ENCODE measurements around the gene ZFC3H1. TPM values are rescaled to one million over a fixed set of nuclear protein-coding genes. Genes with fewer than 3 reads are reported as not detected.

ZFC3H1 gene
- total RNA-seq, 1 donor from 2014 or later, result 51.7 TPM

DNA sequence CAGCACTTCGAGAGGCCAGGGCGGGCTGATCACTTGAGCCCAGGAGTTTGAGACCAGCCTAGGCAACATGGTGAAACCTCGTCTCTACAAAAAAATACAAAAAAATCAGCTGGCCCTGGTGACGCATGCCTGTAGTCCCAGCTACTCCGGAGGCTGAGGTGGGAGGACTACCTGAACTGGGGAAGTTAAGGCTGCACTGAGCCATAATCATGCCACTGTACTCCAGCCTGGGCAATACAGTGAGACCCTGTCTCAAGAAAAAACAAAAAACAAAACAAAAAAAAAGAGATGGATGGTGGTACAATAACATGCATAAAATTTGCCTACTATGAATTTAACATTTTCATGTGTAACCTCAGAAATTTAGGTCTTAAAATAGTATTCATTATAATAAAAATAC is 2.6 kb upstream of the ZFC3H1 start:
- DNase-seq (ENCODE audit: low read depth), result no peak
- peak overlapping the region; percentile 86 for H3K4me2 ChIP-seq (ENCODE audit: low read length)
- no peak overlapping the region for H3K4me3 Mint-ChIP-seq (ENCODE audit: unreplicated experiment)
- no peak for FAIRE-seq
- H2AFZ ChIP-seq (ENCODE audit: low read depth, low read length), result no peak overlapping the region
- H3K79me2 ChIP-seq (ENCODE audit: insufficient read depth, low read length), result peaks cover 45% of the 10 kb centered on the region
- H3K9me3 ChIP-seq (ENCODE audit: insufficient read depth, low read depth, low read length), result no peaks in the 10 kb centered on the region
- H3K27ac ChIP-seq (ENCODE audit: low read depth, low read length), result no peak overlapping the region
- H3K9me3 Mint-ChIP-seq (ENCODE audit: unreplicated experiment), result no peaks in the 10 kb centered on the region
- H4K20me1 ChIP-seq (ENCODE audit: insufficient read depth, low read length), result peaks cover 18% of the 10 kb centered on the region
- TF ChIP-seq, protein P1, sequence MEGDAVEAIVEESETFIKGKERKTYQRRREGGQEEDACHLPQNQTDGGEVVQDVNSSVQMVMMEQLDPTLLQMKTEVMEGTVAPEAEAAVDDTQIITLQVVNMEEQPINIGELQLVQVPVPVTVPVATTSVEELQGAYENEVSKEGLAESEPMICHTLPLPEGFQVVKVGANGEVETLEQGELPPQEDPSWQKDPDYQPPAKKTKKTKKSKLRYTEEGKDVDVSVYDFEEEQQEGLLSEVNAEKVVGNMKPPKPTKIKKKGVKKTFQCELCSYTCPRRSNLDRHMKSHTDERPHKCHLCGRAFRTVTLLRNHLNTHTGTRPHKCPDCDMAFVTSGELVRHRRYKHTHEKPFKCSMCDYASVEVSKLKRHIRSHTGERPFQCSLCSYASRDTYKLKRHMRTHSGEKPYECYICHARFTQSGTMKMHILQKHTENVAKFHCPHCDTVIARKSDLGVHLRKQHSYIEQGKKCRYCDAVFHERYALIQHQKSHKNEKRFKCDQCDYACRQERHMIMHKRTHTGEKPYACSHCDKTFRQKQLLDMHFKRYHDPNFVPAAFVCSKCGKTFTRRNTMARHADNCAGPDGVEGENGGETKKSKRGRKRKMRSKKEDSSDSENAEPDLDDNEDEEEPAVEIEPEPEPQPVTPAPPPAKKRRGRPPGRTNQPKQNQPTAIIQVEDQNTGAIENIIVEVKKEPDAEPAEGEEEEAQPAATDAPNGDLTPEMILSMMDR (IDR thresholded peaks at IDR 0.05; ENCODE audit: insufficient read depth, low read depth, low read length), result no peak
- no peak for TF ChIP-seq EZH2 (IDR thresholded peaks at IDR 0.05; ENCODE audit: insufficient read depth, low read length)
- no peak overlapping the region for H3K27ac Mint-ChIP-seq (ENCODE audit: unreplicated experiment)
- no peaks in the 10 kb centered on the region for H3K36me3 ChIP-seq (ENCODE audit: insufficient read depth, low read length)
- no peaks in the 10 kb centered on the region for H3K27me3 ChIP-seq (ENCODE audit: insufficient read depth, low read length)
- H3K4me3 ChIP-seq (ENCODE audit: insufficient read depth, low read depth, low read length), result no peak overlapping the region
- H3K27me3 Mint-ChIP-seq (ENCODE audit: low read depth, unreplicated experiment), result no peaks in the 10 kb centered on the region
- peaks cover 4% of the 10 kb centered on the region for H3K36me3 Mint-ChIP-seq (ENCODE audit: low read depth, unreplicated experiment)
- no peak overlapping the region for H3K9ac ChIP-seq (ENCODE audit: low read length)
- no peaks in the 10 kb centered on the region for H3K4me1 ChIP-seq (ENCODE audit: insufficient read depth, low read length)
- peaks cover 4% of the 10 kb centered on the region for H3K4me1 Mint-ChIP-seq (ENCODE audit: low read depth, unreplicated experiment)

- peak overlapping the region; percentile 96 for H3K27ac ChIP-seq (ENCODE audit: low read depth, low read length)
- H3K79me2 ChIP-seq (ENCODE audit: insufficient read depth, low read length), result peaks cover 56% of the 10 kb centered on the region
These were observed 1.4 kb upstream of the ZFC3H1 start for GRCh38 chr12:71665090-71665463.

More at GRCh38 chr12:71665090-71665463, 1.4 kb upstream of the ZFC3H1 start:
- Histone ChIP-seq H3K36me3 (ENCODE audit: insufficient read depth, low read length) (peaks cover 4% of the 10 kb centered on the region), H3K9me3 (ENCODE audit: insufficient read depth, low read depth, low read length) (no peaks in the 10 kb centered on the region), H3K4me2 (ENCODE audit: low read length) (peak overlapping the region; percentile 86), H2AFZ (ENCODE audit: low read depth, low read length) (no peak overlapping the region), H3K4me1 (ENCODE audit: insufficient read depth, low read length) (no peaks in the 10 kb centered on the region), H3K9ac (ENCODE audit: low read length) (peak overlapping the region; percentile 99), H3K27me3 (ENCODE audit: insufficient read depth, low read length) (no peaks in the 10 kb centered on the region), H3K4me3 (ENCODE audit: insufficient read depth, low read depth, low read length) (peak overlapping the region; percentile 93), H4K20me1 (ENCODE audit: insufficient read depth, low read length) (peaks cover 25% of the 10 kb centered on the region)
- H3K27ac Mint-ChIP-seq (ENCODE audit: unreplicated experiment), result peak overlapping the region; percentile 100
- peaks cover 4% of the 10 kb centered on the region for H3K4me1 Mint-ChIP-seq (ENCODE audit: low read depth, unreplicated experiment)
- TF ChIP-seq, protein P1 (IDR thresholded peaks at IDR 0.05; ENCODE audit: insufficient read depth, low read depth, low read length), result no peak
- TF ChIP-seq EZH2 (IDR thresholded peaks at IDR 0.05; ENCODE audit: insufficient read depth, low read length), result no peak
- peak overlapping the region; percentile 99 for H3K4me3 Mint-ChIP-seq (ENCODE audit: unreplicated experiment)
- FAIRE-seq, result no peak
- no peaks in the 10 kb centered on the region for H3K27me3 Mint-ChIP-seq (ENCODE audit: low read depth, unreplicated experiment)
- no peaks in the 10 kb centered on the region for H3K9me3 Mint-ChIP-seq (ENCODE audit: unreplicated experiment)
- peaks cover 4% of the 10 kb centered on the region for H3K36me3 Mint-ChIP-seq (ENCODE audit: low read depth, unreplicated experiment)
- DNase-seq (ENCODE audit: low read depth), result no peak
